MM.1S (cell line): ENCODE measurements around the gene SFXN5.

Source experiments
- DNase-seq: peaks from one replicate; pipeline ENCODE4 v3.0.0-alpha.2; 2015
- H2AFZ ChIP-seq: fragments of 300-600 bp; sonication (generic); 2 replicates; pipeline ENCODE4 v1.6.0; 2016; ENCODE audit warnings: antibody characterized with exemption, low read length
- H3F3A ChIP-seq: fragments of 300-600 bp; sonication (generic); 2 replicates; pipeline ENCODE4 v1.6.1; 2016; ENCODE audit warnings: mild to moderate bottlenecking, antibody characterized with exemption, low read length, moderate library complexity, mixed read lengths; ENCODE audit not compliant: insufficient read depth
- H3K27ac ChIP-seq: fragments of 300-600 bp; sonication (generic); 2 replicates; pipeline ENCODE4 v1.5.1; 2016; ENCODE audit warnings: mild to moderate bottlenecking, low read length
- H3K27me3 ChIP-seq: fragments of 300-600 bp; sonication (generic); replicated peaks from 2 replicates; pipeline ENCODE4 v1.6.0; 2016; ENCODE audit warnings: low read length; ENCODE audit not compliant: insufficient read depth
- H3K36me3 ChIP-seq: fragments of 300-600 bp; sonication (generic); replicated peaks from 2 replicates; pipeline ENCODE4 v1.6.1; 2016; ENCODE audit warnings: mild to moderate bottlenecking, low read length, mixed read lengths; ENCODE audit not compliant: insufficient read depth
- H3K4me1 ChIP-seq: fragments of 300-600 bp; sonication (generic); 2 replicates; pipeline ENCODE4 v1.6.1; 2016; ENCODE audit warnings: low read length, mixed read lengths
- H3K4me2 ChIP-seq: fragments of 300-600 bp; sonication (generic); 2 replicates; pipeline ENCODE4 v1.6.0; 2016; ENCODE audit warnings: low read depth, low read length
- H3K4me3 ChIP-seq: fragments of 300-600 bp; sonication (generic); 2 replicates; pipeline ENCODE4 v1.5.1; 2016; ENCODE audit warnings: low read length, mixed read lengths
- H3K79me2 ChIP-seq: fragments of 300-600 bp; sonication (generic); 2 replicates; pipeline ENCODE4 v1.6.1; 2016; ENCODE audit warnings: mixed run types, low read length, mixed read lengths
- H3K9ac ChIP-seq: fragments of 300-600 bp; sonication (generic); 2 replicates; pipeline ENCODE4 v1.6.1; 2016; ENCODE audit warnings: low read length, mixed read lengths
- H3K9me2 ChIP-seq: fragments of 300-600 bp; sonication (generic); replicated peaks from 2 replicates; pipeline ENCODE4 v1.6.1; 2016; ENCODE audit warnings: mild to moderate bottlenecking, low read length, mixed read lengths; ENCODE audit not compliant: insufficient read depth
- H3K9me3 ChIP-seq: fragments of 300-600 bp; sonication (generic); replicated peaks from 2 replicates; pipeline ENCODE4 v1.6.1; 2016; ENCODE audit warnings: mild to moderate bottlenecking, low read length, mixed read lengths; ENCODE audit not compliant: insufficient read depth
- H4K20me1 ChIP-seq: fragments of 300-600 bp; sonication (generic); 2 replicates; pipeline ENCODE4 v1.6.1; 2016; ENCODE audit warnings: mild to moderate bottlenecking, low read length, moderate library complexity, mixed read lengths; ENCODE audit not compliant: insufficient read depth
- CTCF ChIP-seq: fragments of 300-600 bp; sonication (generic); IDR thresholded peaks from 2 replicates; pipeline ENCODE4 v1.5.1; 2016; ENCODE audit warnings: antibody characterized with exemption, low read length, mixed read lengths
- EZH2 ChIP-seq: fragments of 300-600 bp; sonication (generic); optimal IDR thresholded peaks from 2 replicates; pipeline ENCODE3; 2017; ENCODE audit warnings: low read depth, mild to moderate bottlenecking, antibody characterized with exemption, low read length, mixed read lengths
- EZH2phosphoT487 ChIP-seq: fragments of 300-600 bp; sonication (generic); IDR thresholded peaks from 2 replicates; pipeline ENCODE4 v1.6.1; 2018; ENCODE audit warnings: antibody characterized with exemption, low read length

The SFXN5 gene

DNA sequence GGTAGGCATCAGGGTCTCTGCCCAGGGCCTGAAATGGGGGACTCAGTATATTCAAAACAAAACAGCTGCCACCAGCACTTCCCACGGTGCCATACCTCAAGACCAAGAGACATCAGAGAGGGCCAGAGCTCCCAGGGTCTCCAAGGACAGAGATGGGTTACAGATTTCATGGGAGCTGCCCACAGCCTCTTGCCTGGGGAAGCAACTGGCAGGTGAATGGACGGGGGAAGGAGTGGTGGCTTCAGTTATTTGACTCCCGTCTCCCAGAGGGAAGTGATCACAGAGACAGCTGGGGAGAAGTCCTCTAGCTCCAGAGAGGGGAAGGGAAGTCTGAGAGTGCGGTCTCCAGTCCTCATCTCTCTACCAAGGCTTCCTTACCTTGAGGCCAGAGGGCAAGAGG is 15.8 kb upstream of the SFXN5 start:
- Histone ChIP-seq H3K36me3 (no peaks in the 10 kb centered on the region), H4K20me1 (no peaks in the 10 kb centered on the region; the same call in 1 of the 2 replicates)
- no peak for TF ChIP-seq CTCF
- no peak for TF ChIP-seq EZH2
- no peak for TF ChIP-seq EZH2phosphoT487

GRCh38 chr2:73085691-73086090 is 14.2 kb upstream of the SFXN5 start:
- H3K27ac ChIP-seq = no peak overlapping the region
- DNase-seq = peak; percentile 73
- H3K9me3 ChIP-seq = no peaks in the 10 kb centered on the region
- H4K20me1 ChIP-seq = no peaks in the 10 kb centered on the region; the same call in 1 of the 2 replicates
- no peaks in the 10 kb centered on the region for H3F3A ChIP-seq
- H3K4me2 ChIP-seq = no peak overlapping the region
- H3K9me2 ChIP-seq = no peaks in the 10 kb centered on the region
- no peak overlapping the region for H3K9ac ChIP-seq
- no peak for TF ChIP-seq EZH2
- no peak for TF ChIP-seq EZH2phosphoT487
- peak; percentile 91 for TF ChIP-seq CTCF
- H3K4me3 ChIP-seq = no peak overlapping the region
- 0 out of 2 replicates have a peak, but pooled peaks cover 3% of the 10 kb centered on the region for H3K79me2 ChIP-seq
- no peak overlapping the region for H2AFZ ChIP-seq
- H3K36me3 ChIP-seq = no peaks in the 10 kb centered on the region
- no peaks in the 10 kb centered on the region for H3K27me3 ChIP-seq
- H3K4me1 ChIP-seq = no peaks in the 10 kb centered on the region

More for the DNA sequence above, 15.8 kb upstream of the SFXN5 start:
- no peak overlapping the region for H3K4me2 ChIP-seq
- H3K9me3 ChIP-seq = no peaks in the 10 kb centered on the region
- H3K9ac ChIP-seq = no peak overlapping the region
- H2AFZ ChIP-seq = no peak overlapping the region
- H3K27ac ChIP-seq = no peak overlapping the region
- no peaks in the 10 kb centered on the region for H3K27me3 ChIP-seq
- H3K4me1 ChIP-seq = no peaks in the 10 kb centered on the region
- H3K79me2 ChIP-seq = peaks cover 3% of the 10 kb centered on the region; the same call in 1 of the 2 replicates
- no peaks in the 10 kb centered on the region for H3F3A ChIP-seq
- DNase-seq = no peak
- H3K4me3 ChIP-seq = no peak overlapping the region
- H3K9me2 ChIP-seq = no peaks in the 10 kb centered on the region

DNA sequence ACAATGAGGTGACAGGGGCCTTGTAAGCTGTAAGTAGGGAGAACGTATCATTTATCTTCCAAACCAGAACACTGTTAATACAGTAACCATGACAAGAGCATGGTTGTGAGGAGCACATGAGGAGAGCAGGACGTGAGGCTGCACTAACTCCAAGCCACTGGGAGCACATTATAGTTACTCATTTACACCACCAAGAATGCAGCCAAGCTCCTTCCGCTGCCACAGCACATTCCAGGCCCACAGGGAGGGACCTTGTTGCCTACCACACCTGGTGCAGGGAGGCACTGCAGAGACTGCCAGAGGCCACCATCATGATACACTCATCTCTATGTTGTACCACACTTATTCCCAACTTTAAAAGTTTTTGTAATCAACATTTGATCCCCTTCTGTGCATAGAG is 13.5 kb upstream of the SFXN5 start:
- Histone ChIP-seq H4K20me1 (no peaks in the 10 kb centered on the region; the same call in 1 of the 2 replicates), H3K27ac (no peak overlapping the region), H3F3A (no peaks in the 10 kb centered on the region), H2AFZ (no peak overlapping the region), H3K9me2 (no peaks in the 10 kb centered on the region), H3K4me3 (no peak overlapping the region), H3K79me2 (0 out of 2 replicates have a peak, but pooled peaks cover 3% of the 10 kb centered on the region), H3K9ac (no peak overlapping the region), H3K4me2 (no peak overlapping the region), H3K27me3 (no peaks in the 10 kb centered on the region), H3K9me3 (no peaks in the 10 kb centered on the region), H3K4me1 (no peaks in the 10 kb centered on the region), H3K36me3 (no peaks in the 10 kb centered on the region)
- TF ChIP-seq EZH2 (no peak), EZH2phosphoT487 (no peak)
- DNase-seq = no peak

DNA sequence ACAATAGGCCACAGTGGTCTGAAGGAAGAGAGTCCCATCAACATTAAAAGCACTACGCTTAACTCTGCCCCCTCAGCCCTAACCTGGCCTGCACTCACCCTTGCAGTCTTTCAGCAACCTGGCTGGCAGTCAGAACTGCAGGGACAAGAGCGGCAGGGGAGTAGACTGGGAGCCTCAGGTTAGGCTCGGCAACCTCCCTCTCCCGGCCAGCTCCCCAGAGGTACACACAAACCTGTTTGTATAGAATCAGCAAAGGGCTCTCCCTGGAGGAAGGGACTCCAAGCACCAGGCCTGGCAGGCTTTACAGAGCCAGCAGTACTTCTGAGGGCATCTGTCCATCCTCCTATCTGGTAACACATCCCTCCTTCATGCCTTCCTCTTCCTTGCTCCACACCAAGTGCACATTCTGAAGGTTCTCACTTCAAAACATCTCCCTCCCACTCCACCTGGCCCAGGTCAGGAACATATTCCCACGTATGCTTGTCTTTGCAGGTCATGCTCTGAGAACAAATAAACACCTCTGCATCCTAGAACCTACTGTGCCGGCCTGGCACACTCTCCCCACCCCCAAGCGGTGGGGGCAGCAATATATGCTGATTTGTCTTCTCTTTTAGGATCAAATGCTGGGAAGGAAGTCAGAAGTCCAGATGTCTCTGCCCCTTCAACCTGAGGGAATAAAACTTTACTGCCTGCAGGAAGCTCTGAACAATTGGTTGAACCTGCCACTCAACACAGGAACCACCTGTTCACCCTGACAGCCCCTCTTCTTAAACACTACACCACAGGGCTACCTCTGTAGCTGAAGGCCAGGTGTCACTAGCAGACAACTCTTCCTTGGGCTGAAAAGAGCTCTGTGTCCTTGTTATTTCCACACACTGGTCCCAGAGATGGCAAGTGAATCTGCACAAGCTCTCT is 12.6 kb upstream of the SFXN5 start:
- no peak overlapping the region for H3K4me2 ChIP-seq
- no peaks in the 10 kb centered on the region for H3F3A ChIP-seq
- no peak overlapping the region for H3K9ac ChIP-seq
- H4K20me1 ChIP-seq = no peaks in the 10 kb centered on the region; the same call in 1 of the 2 replicates
- no peak for TF ChIP-seq EZH2phosphoT487
- TF ChIP-seq CTCF = no peak
- no peak for TF ChIP-seq EZH2
- no peak overlapping the region for H3K4me3 ChIP-seq
- H3K27me3 ChIP-seq = no peaks in the 10 kb centered on the region
- no peak overlapping the region for H3K27ac ChIP-seq
- DNase-seq = no peak
- 0 out of 2 replicates have a peak, but pooled peaks cover 3% of the 10 kb centered on the region for H3K79me2 ChIP-seq
- no peak overlapping the region for H2AFZ ChIP-seq
- no peaks in the 10 kb centered on the region for H3K4me1 ChIP-seq
- H3K9me2 ChIP-seq = no peaks in the 10 kb centered on the region
- no peaks in the 10 kb centered on the region for H3K9me3 ChIP-seq
- H3K36me3 ChIP-seq = no peaks in the 10 kb centered on the region
